HFF-Myc (cell line): Measurements from ENCODE around the gene PRKAR1A.

Experiments
- DNase-seq: peaks from one replicate; pipeline ENCODE4 v3.0.0-alpha.2; 2011; ENCODE audit warnings: low read depth; ENCODE audit errors: extremely low read depth
- H3K4me3 ChIP-seq: replicated peaks from 2 replicates; pipeline ENCODE4 v1.5.1; 2011; ENCODE audit warnings: low read depth, mild to moderate bottlenecking, control low read depth, low read length
- CTCF ChIP-seq: IDR thresholded peaks from 2 replicates; pipeline ENCODE4 v1.5.1; 2012; ENCODE audit warnings: mild to moderate bottlenecking, low read depth, low read length, control low read depth; ENCODE audit errors: missing control alignments

The PRKAR1A gene

GRCh38 chr17:68585643-68586042 lies 73.4 kb downstream of the PRKAR1A start:
- no peak for DNase-seq
- TF ChIP-seq CTCF, result no peak
- H3K4me3 ChIP-seq, result no peak overlapping the region

- TF ChIP-seq CTCF, result no peak
- no peak for DNase-seq
- no peak overlapping the region for H3K4me3 ChIP-seq
Observed at GRCh38 chr17:68587026-68587425, 74.8 kb downstream of the PRKAR1A start.

- H3K4me3 ChIP-seq, result no peak overlapping the region
- no peak for TF ChIP-seq CTCF
- DNase-seq, result no peak
Observed at GRCh38 chr17:68587847-68588246, 75.6 kb downstream of the PRKAR1A start.

- TF ChIP-seq CTCF, result no peak
- no peak for DNase-seq
- no peak overlapping the region for H3K4me3 ChIP-seq
Observed at GRCh38 chr17:68588362-68588761, 76.1 kb downstream of the PRKAR1A start.

- H3K4me3 ChIP-seq, result no peak overlapping the region
- no peak for TF ChIP-seq CTCF
- DNase-seq, result no peak
Observed at GRCh38 chr17:68589086-68589485, 76.9 kb downstream of the PRKAR1A start.

- H3K4me3 ChIP-seq, result no peak overlapping the region
- TF ChIP-seq CTCF, result no peak
- no peak for DNase-seq
Observed at GRCh38 chr17:68591583-68591982, 79.4 kb downstream of the PRKAR1A start.

GRCh38 chr17:68592009-68592408 lies 79.8 kb downstream of the PRKAR1A start:
- DNase-seq, result no peak
- no peak overlapping the region for H3K4me3 ChIP-seq
- no peak for TF ChIP-seq CTCF
